ENCODE data around the gene PPFIA3.

Gene PPFIA3

DNA sequence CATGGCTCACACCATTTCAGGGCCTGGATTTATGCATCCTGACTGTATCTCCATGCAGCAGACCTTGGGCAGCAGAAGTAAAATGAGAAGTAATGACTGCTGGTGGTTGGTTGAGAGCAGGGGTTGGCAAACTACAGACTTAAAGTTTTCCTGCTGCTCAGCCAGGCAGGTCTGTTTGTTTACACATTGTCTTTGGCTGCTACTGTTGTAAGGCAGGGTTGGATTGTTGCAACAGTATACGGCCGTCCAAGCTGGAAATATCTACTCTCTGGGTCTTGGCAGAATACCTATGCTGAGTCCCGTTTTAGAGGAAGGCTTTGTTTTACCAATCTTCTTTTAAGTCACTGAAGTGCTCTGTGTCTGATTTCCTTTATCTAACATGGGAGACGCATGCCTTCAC is 20.5 kb upstream of the PPFIA3 start:
- Histone ChIP-seq H3K27me3 (ENCODE audit: insufficient read depth, low read length, poor library complexity) (no peaks in the 10 kb centered on the region), H3K56ac (ENCODE audit: low read length) (no peak overlapping the region), H3K9ac (ENCODE audit: low read length) (no peak overlapping the region), H3K36me3 (ENCODE audit: control insufficient read depth, insufficient read depth, low read length) (peaks cover 33% of the 10 kb centered on the region), H3K4me3 (ENCODE audit: low read length) (no peak overlapping the region), H3K4ac (ENCODE audit: low read depth, low read length) (no peak overlapping the region), H2AK5ac (ENCODE audit: low read length) (no peak overlapping the region), H3K27ac (ENCODE audit: low read depth, low read length) (no peak overlapping the region), H2BK5ac (ENCODE audit: low read length) (no peak overlapping the region), H4K8ac (ENCODE audit: low read depth, low read length) (no peak overlapping the region), H2BK15ac (replicated peaks; ENCODE audit: low read depth) (no peak overlapping the region), H3K4me1 (ENCODE audit: control insufficient read depth, low read depth, low read length) (no peaks in the 10 kb centered on the region), H4K5ac (ENCODE audit: low read length) (no peak overlapping the region), H3K4me2 (ENCODE audit: low read length) (no peak overlapping the region), H3K23ac (ENCODE audit: low read length) (no peak overlapping the region), H2BK120ac (ENCODE audit: low read depth, low read length) (no peak overlapping the region), H3K79me2 (ENCODE audit: control insufficient read depth, insufficient read depth, low read length) (peaks cover 18% of the 10 kb centered on the region), H3K79me1 (ENCODE audit: low read length) (peaks cover 25% of the 10 kb centered on the region), H3K18ac (ENCODE audit: low read length) (no peak overlapping the region)
- no peak for DNase-seq
- WGBS (ENCODE audit: extremely low coverage, insufficient coverage, low lambda C conversion rate), result no CpG with 5 or more reads among the region's 4 CpGs

DNA sequence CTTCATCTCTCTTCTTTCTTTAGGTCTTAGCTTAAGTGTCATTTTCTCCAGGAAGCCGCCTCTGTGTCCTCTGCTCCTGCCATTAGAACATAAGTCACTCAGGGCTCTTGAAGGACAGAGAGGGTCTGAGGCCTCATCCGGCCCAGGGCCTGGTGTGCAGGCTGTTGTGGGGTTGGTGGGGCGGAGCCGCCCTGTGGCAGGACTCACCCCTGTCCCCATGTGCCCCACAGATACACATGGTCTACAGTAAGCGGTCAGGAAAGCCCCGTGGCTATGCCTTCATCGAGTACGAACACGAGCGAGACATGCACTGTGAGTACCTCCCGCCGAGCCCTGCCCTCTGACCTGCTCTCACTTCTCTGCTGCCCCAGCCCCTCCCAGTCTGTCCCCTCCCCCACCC is 18.2 kb upstream of the PPFIA3 start:
- Histone ChIP-seq H3K4me1 (ENCODE audit: control insufficient read depth, low read depth, low read length) (no peaks in the 10 kb centered on the region), H3K27me3 (ENCODE audit: insufficient read depth, low read length, poor library complexity) (no peaks in the 10 kb centered on the region), H2BK15ac (replicated peaks; ENCODE audit: low read depth) (no peak overlapping the region), H3K79me1 (ENCODE audit: low read length) (peaks cover 20% of the 10 kb centered on the region), H3K79me2 (ENCODE audit: control insufficient read depth, insufficient read depth, low read length) (peaks cover 12% of the 10 kb centered on the region), H4K5ac (ENCODE audit: low read length) (no peak overlapping the region), H3K27ac (ENCODE audit: low read depth, low read length) (no peak overlapping the region), H2BK120ac (ENCODE audit: low read depth, low read length) (no peak overlapping the region), H2BK5ac (ENCODE audit: low read length) (no peak overlapping the region), H3K56ac (ENCODE audit: low read length) (peak overlapping the region; percentile 25), H3K4me3 (ENCODE audit: low read length) (no peak overlapping the region), H4K8ac (ENCODE audit: low read depth, low read length) (no peak overlapping the region), H3K4me2 (ENCODE audit: low read length) (no peak overlapping the region), H3K18ac (ENCODE audit: low read length) (no peak overlapping the region), H3K4ac (ENCODE audit: low read depth, low read length) (no peak overlapping the region), H3K9ac (ENCODE audit: low read length) (no peak overlapping the region), H3K36me3 (ENCODE audit: control insufficient read depth, insufficient read depth, low read length) (peaks cover 38% of the 10 kb centered on the region), H3K23ac (ENCODE audit: low read length) (no peak overlapping the region), H2AK5ac (ENCODE audit: low read length) (no peak overlapping the region)
- no peak for DNase-seq
- no CpG with 5 or more reads among the region's 12 CpGs for WGBS (ENCODE audit: extremely low coverage, insufficient coverage, low lambda C conversion rate)

DNA sequence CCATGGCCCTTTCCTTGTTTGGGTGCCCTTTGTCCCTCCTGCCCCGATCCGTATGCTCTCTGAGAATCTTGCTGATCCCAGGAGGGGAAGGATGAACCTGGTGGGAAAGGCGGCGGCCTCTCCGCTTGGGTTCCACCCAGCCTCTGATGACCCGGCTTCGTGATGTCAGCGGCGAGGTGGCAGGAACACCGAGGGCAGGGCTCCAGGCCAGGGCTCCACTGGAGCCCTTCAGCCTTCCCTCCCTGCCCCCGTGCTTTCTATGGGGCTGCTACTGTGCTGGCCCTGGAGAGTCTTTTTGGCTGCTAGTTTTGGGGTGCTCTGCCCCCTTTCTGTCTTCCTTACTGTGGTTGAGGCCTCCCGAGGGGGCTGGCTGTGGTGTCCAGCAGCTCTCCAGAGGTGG is 17.0 kb upstream of the PPFIA3 start:
- H3K36me3 ChIP-seq (ENCODE audit: control insufficient read depth, insufficient read depth, low read length), result peaks cover 40% of the 10 kb centered on the region
- H2BK5ac ChIP-seq (ENCODE audit: low read length), result no peak overlapping the region
- H2AK5ac ChIP-seq (ENCODE audit: low read length), result no peak overlapping the region
- H3K27ac ChIP-seq (ENCODE audit: low read depth, low read length), result no peak overlapping the region
- H3K79me2 ChIP-seq (ENCODE audit: control insufficient read depth, insufficient read depth, low read length), result peaks cover 12% of the 10 kb centered on the region
- H3K4me2 ChIP-seq (ENCODE audit: low read length), result no peak overlapping the region
- no peak overlapping the region for H3K23ac ChIP-seq (ENCODE audit: low read length)
- H3K9ac ChIP-seq (ENCODE audit: low read length), result no peak overlapping the region
- H3K4ac ChIP-seq (ENCODE audit: low read depth, low read length), result no peak overlapping the region
- H3K18ac ChIP-seq (ENCODE audit: low read length), result no peak overlapping the region
- no peak overlapping the region for H4K5ac ChIP-seq (ENCODE audit: low read length)
- H3K79me1 ChIP-seq (ENCODE audit: low read length), result peaks cover 20% of the 10 kb centered on the region
- no peak for DNase-seq
- no peak overlapping the region for H3K4me3 ChIP-seq (ENCODE audit: low read length)
- H2BK15ac ChIP-seq (replicated peaks; ENCODE audit: low read depth), result no peak overlapping the region
- H2BK120ac ChIP-seq (ENCODE audit: low read depth, low read length), result no peak overlapping the region
- no peaks in the 10 kb centered on the region for H3K4me1 ChIP-seq (ENCODE audit: control insufficient read depth, low read depth, low read length)
- no CpG with 5 or more reads among the region's 12 CpGs for WGBS (ENCODE audit: extremely low coverage, insufficient coverage, low lambda C conversion rate)
- H3K27me3 ChIP-seq (ENCODE audit: insufficient read depth, low read length, poor library complexity), result no peaks in the 10 kb centered on the region
- H4K8ac ChIP-seq (ENCODE audit: low read depth, low read length), result no peak overlapping the region
- H3K56ac ChIP-seq (ENCODE audit: low read length), result no peak overlapping the region

DNA sequence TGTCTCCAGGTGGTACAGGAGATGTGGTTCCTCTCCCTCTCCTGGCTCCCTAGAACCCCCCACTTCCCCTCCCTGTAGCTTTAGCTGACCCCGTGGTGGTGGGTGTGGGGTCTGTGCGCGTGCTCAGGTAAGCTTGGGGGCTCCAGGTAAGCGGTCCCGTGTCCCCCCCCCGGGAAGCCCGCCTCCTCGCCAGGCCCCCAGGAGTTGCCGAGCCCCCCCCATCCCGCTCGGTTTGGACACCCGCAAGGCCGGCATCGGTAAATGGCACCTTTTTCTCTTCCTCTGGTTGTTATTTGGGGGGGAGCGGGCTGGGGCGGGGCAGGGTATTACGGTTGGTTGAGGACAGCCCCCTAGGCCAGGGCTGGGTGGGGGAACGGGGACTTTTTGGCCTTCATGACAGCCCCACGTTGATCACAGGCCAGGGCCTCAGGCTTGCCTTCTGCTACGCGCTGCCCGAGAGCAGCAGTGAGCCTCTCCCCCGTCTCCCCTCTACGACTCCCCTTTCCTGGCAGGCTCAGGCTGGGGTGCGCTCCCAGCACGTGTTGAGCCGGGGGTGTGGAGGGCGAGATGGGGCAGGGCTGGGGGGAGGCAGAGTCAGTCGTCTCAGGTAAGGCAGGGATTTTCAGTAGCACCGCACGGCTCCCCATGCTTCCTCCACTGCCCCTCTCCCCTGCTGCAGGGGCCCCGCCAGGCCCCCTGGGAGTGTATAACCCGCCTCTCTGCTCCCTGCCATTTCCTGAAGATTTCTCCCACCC is 15.8 kb upstream of the PPFIA3 start:
- Histone ChIP-seq H4K8ac (ENCODE audit: low read depth, low read length) (no peak overlapping the region), H3K27ac (ENCODE audit: low read depth, low read length) (no peak overlapping the region), H3K4ac (ENCODE audit: low read depth, low read length) (no peak overlapping the region), H3K56ac (ENCODE audit: low read length) (no peak overlapping the region), H3K36me3 (ENCODE audit: control insufficient read depth, insufficient read depth, low read length) (peaks cover 37% of the 10 kb centered on the region), H3K79me1 (ENCODE audit: low read length) (peaks cover 15% of the 10 kb centered on the region), H3K9ac (ENCODE audit: low read length) (no peak overlapping the region), H4K5ac (ENCODE audit: low read length) (no peak overlapping the region), H2BK120ac (ENCODE audit: low read depth, low read length) (no peak overlapping the region), H3K4me3 (ENCODE audit: low read length) (no peak overlapping the region), H2BK5ac (ENCODE audit: low read length) (no peak overlapping the region), H3K4me2 (ENCODE audit: low read length) (no peak overlapping the region), H3K4me1 (ENCODE audit: control insufficient read depth, low read depth, low read length) (no peaks in the 10 kb centered on the region), H3K23ac (ENCODE audit: low read length) (no peak overlapping the region), H2BK15ac (replicated peaks; ENCODE audit: low read depth) (no peak overlapping the region), H2AK5ac (ENCODE audit: low read length) (no peak overlapping the region), H3K79me2 (ENCODE audit: control insufficient read depth, insufficient read depth, low read length) (peaks cover 7% of the 10 kb centered on the region), H3K18ac (ENCODE audit: low read length) (no peak overlapping the region), H3K27me3 (ENCODE audit: insufficient read depth, low read length, poor library complexity) (no peaks in the 10 kb centered on the region)
- no peak for DNase-seq
- no CpG with 5 or more reads among the region's 33 CpGs for WGBS (ENCODE audit: extremely low coverage, insufficient coverage, low lambda C conversion rate)

DNA sequence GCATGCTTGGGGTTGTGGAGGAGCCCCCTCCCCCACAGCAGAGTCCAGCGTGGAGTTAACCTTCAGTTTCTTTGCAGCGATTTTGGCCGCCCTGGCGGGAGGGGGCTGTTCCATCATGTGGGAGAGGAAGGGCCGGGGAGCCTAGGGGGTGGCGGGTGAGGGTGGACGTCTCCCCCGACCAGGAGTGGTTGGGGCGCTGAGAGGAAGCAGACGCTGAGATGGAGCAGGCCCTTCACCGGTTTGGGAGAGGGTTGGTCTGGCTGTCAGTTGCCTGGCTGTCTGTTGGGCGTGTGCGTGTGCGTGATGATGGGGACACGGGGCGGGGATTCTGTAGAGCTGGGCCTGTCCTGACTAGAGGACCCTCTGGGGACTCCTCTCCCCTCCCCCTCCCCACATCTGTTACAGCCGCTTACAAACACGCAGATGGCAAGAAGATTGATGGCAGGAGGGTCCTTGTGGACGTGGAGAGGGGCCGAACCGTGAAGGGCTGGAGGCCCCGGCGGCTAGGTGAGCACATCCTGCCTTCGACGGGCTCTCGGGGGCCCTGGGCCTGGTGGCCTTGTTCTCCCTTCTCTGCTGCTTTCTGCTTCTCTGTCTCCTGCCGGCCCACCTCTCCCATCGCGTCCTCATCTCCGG is 15.0 kb upstream of the PPFIA3 start:
- no peak overlapping the region for H2BK15ac ChIP-seq (replicated peaks; ENCODE audit: low read depth)
- no peaks in the 10 kb centered on the region for H3K27me3 ChIP-seq (ENCODE audit: insufficient read depth, low read length, poor library complexity)
- H3K56ac ChIP-seq (ENCODE audit: low read length), result no peak overlapping the region
- no CpG with 5 or more reads among the region's 30 CpGs for WGBS (ENCODE audit: extremely low coverage, insufficient coverage, low lambda C conversion rate)
- peaks cover 7% of the 10 kb centered on the region for H3K79me1 ChIP-seq (ENCODE audit: low read length)
- H4K8ac ChIP-seq (ENCODE audit: low read depth, low read length), result no peak overlapping the region
- H4K5ac ChIP-seq (ENCODE audit: low read length), result no peak overlapping the region
- H3K27ac ChIP-seq (ENCODE audit: low read depth, low read length), result no peak overlapping the region
- H3K4me3 ChIP-seq (ENCODE audit: low read length), result no peak overlapping the region
- H3K18ac ChIP-seq (ENCODE audit: low read length), result no peak overlapping the region
- DNase-seq, result no peak
- no peak overlapping the region for H2BK5ac ChIP-seq (ENCODE audit: low read length)
- no peak overlapping the region for H2AK5ac ChIP-seq (ENCODE audit: low read length)
- no peaks in the 10 kb centered on the region for H3K4me1 ChIP-seq (ENCODE audit: control insufficient read depth, low read depth, low read length)
- H3K9ac ChIP-seq (ENCODE audit: low read length), result no peak overlapping the region
- no peak overlapping the region for H3K4ac ChIP-seq (ENCODE audit: low read depth, low read length)
- H3K23ac ChIP-seq (ENCODE audit: low read length), result no peak overlapping the region
- peaks cover 2% of the 10 kb centered on the region for H3K79me2 ChIP-seq (ENCODE audit: control insufficient read depth, insufficient read depth, low read length)
- no peak overlapping the region for H2BK120ac ChIP-seq (ENCODE audit: low read depth, low read length)
- H3K4me2 ChIP-seq (ENCODE audit: low read length), result no peak overlapping the region
- H3K36me3 ChIP-seq (ENCODE audit: control insufficient read depth, insufficient read depth, low read length), result peaks cover 35% of the 10 kb centered on the region
